IPS-18a (cell line): ENCODE measurements around the gene HNRNPUL1.
A peak's percentile ranks its signal among the peaks of the same experiment; 100 is the strongest.

Experiments used
- H3K27ac ChIP-seq: one replicate; pipeline ENCODE4 v1.5.1; 2013; ENCODE audit warnings: low read length
- H3K27me3 ChIP-seq: one replicate; pipeline ENCODE4 v1.6.1; 2013; ENCODE audit warnings: mild to moderate bottlenecking, low read length; ENCODE audit not compliant: control insufficient read depth, insufficient read depth
- H3K36me3 ChIP-seq: one replicate; pipeline ENCODE4 v1.6.1; 2013; ENCODE audit warnings: low read depth, low read length; ENCODE audit not compliant: control insufficient read depth
- H3K4me1 ChIP-seq: one replicate; pipeline ENCODE4 v1.6.1; 2013; ENCODE audit warnings: low read depth, low read length; ENCODE audit not compliant: control insufficient read depth
- H3K4me3 ChIP-seq: one replicate; pipeline ENCODE4 v1.5.1; 2013; ENCODE audit warnings: low read length
- H3K9ac ChIP-seq: one replicate; pipeline ENCODE4 v1.6.1; 2013; ENCODE audit warnings: mild to moderate bottlenecking, low read length, moderate library complexity
- H3K9me3 ChIP-seq: one replicate; pipeline ENCODE4 v1.6.1; 2013; ENCODE audit warnings: low read depth, low read length; ENCODE audit not compliant: control insufficient read depth

Gene HNRNPUL1

GRCh38 chr19:41263850-41264580 is at the start of gene HNRNPUL1:
Gene HNRNPUL1, plus strand, starts transcription at chr19:41264372. Its CDS starts 132 bp downstream, at chr19:41264504.
- peak within 1 kb of the TSS; percentile 92 for H3K27ac ChIP-seq
- H3K9ac ChIP-seq: peak within 1 kb of the TSS; percentile 98
- H3K4me1 ChIP-seq: peaks cover 5% of the 10 kb centered on the region
- no peaks in the 10 kb centered on the region for H3K9me3 ChIP-seq
- peak within 1 kb of the TSS; percentile 92 for H3K4me3 ChIP-seq
- H3K27me3 ChIP-seq: no peaks in the 10 kb centered on the region
- H3K36me3 ChIP-seq: peaks cover 20% of the 10 kb centered on the region

- Histone ChIP-seq H3K27ac (no peak overlapping the region), H3K27me3 (no peaks in the 10 kb centered on the region), H3K4me3 (no peak overlapping the region), H3K9ac (no peak overlapping the region), H3K36me3 (peaks cover 6% of the 10 kb centered on the region), H3K4me1 (no peaks in the 10 kb centered on the region), H3K9me3 (no peaks in the 10 kb centered on the region)
These were observed 46.4 kb upstream of the HNRNPUL1 start for GRCh38 chr19:41217741-41218140.

- H3K27me3 ChIP-seq: no peaks in the 10 kb centered on the region
- peak overlapping the region; percentile 73 for H3K4me3 ChIP-seq
- peaks cover 6% of the 10 kb centered on the region for H3K36me3 ChIP-seq
- no peak overlapping the region for H3K9ac ChIP-seq
- H3K9me3 ChIP-seq: no peaks in the 10 kb centered on the region
- H3K4me1 ChIP-seq: peaks cover 3% of the 10 kb centered on the region
- no peak overlapping the region for H3K27ac ChIP-seq
These were observed 45.9 kb upstream of the HNRNPUL1 start for GRCh38 chr19:41218249-41218614.

DNA sequence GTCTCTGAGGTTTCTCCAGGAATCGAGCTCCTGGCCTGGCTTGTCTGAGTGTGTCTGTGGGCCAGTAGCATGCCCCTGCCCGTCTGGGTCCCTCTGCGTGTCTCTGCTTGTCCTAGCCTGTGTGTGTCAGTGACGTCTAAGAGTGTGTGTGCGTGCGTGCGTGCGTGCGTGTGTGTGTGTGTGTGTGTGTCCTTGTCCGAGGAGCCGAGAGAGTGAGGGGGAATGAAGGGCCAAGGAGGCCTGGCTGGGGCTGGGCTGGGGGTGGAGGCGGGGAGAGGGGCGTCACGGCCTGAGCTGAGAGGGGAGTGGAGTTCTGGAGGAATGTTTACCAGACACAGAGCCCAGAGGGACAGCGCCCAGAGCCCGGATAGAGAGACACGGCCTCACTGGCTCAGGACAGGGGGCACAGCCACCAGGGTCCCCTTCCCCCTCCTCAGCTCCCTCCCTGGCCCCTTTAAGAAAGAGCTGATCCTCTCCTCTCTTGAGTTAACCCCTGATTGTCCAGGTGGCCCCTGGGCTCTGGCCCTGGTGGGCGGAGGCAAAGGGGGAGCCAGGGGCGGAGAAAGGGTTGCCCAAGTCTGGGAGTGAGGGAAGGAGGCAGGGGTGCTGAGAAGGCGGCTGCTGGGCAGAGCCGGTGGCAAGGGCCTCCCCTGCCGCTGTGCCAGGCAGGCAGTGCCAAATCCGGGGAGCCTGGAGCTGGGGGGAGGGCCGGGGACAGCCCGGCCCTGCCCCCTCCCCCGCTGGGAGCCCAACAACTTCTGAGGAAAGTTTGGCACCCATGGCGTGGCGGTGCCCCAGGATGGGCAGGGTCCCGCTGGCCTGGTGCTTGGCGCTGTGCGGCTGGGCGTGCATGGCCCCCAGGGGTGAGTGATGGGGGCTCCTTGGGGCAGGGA is 45.3 kb upstream of the HNRNPUL1 start, which contains the start of gene AXL:
AXL (plus strand) TSS at position 609 of the 893 bp plus-strand sequence; CDS start at position 779, 170 bp downstream.
- Histone ChIP-seq H3K4me1 (peaks cover 10% of the 10 kb centered on the region), H3K9ac (peak within 1 kb of the TSS; percentile 6), H3K27me3 (no peaks in the 10 kb centered on the region), H3K4me3 (peak within 1 kb of the TSS; percentile 73), H3K9me3 (no peaks in the 10 kb centered on the region), H3K27ac (no peak within 1 kb of the TSS), H3K36me3 (peaks cover 6% of the 10 kb centered on the region)

DNA sequence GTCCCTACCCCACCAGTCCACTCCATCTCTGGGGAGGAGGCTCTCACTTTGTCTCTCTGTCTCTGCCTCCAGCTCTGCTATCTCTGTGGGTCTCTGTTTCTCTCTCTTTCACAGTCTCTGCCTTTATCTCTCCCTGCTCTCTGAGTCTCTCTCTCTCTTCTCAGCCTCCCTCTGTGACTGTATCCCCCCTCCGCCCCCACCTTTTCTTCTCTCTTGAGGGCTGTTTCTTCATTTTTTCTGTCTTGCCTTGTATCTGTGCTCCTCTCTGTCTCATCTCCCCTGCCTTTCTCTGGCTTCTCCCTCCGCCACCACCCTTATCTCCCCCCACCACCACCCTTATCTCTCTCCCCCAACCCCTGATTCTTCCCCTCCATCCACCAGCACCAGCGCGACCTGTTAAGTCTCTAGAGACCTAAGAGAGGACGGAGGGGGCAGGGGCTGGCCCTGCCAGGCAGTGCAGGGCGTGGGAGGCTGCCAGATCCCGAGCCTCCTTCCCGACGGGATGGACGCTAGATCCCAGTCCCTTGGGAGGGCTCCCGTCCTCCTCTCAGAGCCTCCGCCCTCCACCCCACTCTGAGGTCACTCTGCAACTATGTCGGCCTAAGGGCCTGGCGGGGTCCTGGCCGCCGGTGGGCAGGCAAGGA is 44.1 kb upstream of the HNRNPUL1 start:
- Histone ChIP-seq H3K4me1 (peaks cover 11% of the 10 kb centered on the region), H3K9ac (no peak overlapping the region), H3K4me3 (peak overlapping the region; percentile 73), H3K36me3 (peaks cover 6% of the 10 kb centered on the region), H3K27me3 (no peaks in the 10 kb centered on the region), H3K9me3 (no peaks in the 10 kb centered on the region), H3K27ac (no peak overlapping the region)

DNA sequence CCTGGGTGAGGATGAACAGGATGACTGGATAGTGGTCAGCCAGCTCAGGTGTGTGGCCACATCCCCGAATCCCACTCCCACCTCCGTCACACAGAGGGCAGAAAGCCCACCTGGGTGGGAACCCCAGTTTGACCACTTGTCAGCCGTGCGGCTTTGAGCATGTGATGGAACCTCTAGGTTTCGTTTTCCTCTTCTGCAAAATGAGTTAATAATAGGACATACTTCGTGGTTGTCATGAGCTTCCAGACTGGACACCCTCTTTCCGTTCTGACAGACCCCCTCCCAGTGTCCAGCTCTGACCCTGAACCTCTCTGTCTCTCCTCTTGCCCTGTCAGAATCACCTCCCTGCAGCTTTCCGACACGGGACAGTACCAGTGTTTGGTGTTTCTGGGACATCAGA is 43.4 kb upstream of the HNRNPUL1 start:
- Histone ChIP-seq H3K4me3 (peak overlapping the region; percentile 73), H3K27me3 (no peaks in the 10 kb centered on the region), H3K36me3 (peaks cover 6% of the 10 kb centered on the region), H3K9ac (no peak overlapping the region), H3K9me3 (no peaks in the 10 kb centered on the region), H3K27ac (no peak overlapping the region), H3K4me1 (peaks cover 18% of the 10 kb centered on the region)

- Histone ChIP-seq H3K9ac (no peak overlapping the region), H3K9me3 (no peaks in the 10 kb centered on the region), H3K4me3 (no peak overlapping the region), H3K27ac (no peak overlapping the region), H3K4me1 (peaks cover 21% of the 10 kb centered on the region), H3K36me3 (peaks cover 6% of the 10 kb centered on the region), H3K27me3 (no peaks in the 10 kb centered on the region)
These were observed 42.5 kb upstream of the HNRNPUL1 start for GRCh38 chr19:41221514-41222205.

- peaks cover 22% of the 10 kb centered on the region for H3K4me1 ChIP-seq
- peaks cover 6% of the 10 kb centered on the region for H3K36me3 ChIP-seq
- H3K4me3 ChIP-seq: no peak overlapping the region
These were observed 41.9 kb upstream of the HNRNPUL1 start for GRCh38 chr19:41222240-41222639.

GRCh38 chr19:41223431-41224234 is 40.5 kb upstream of the HNRNPUL1 start:
- Histone ChIP-seq H3K36me3 (peaks cover 6% of the 10 kb centered on the region), H3K9ac (no peak overlapping the region), H3K27ac (peak overlapping the region; percentile 15), H3K4me3 (no peak overlapping the region), H3K9me3 (no peaks in the 10 kb centered on the region), H3K27me3 (no peaks in the 10 kb centered on the region), H3K4me1 (peaks cover 22% of the 10 kb centered on the region)

More at GRCh38 chr19:41222240-41222639, 41.9 kb upstream of the HNRNPUL1 start:
- Histone ChIP-seq H3K27me3 (no peaks in the 10 kb centered on the region), H3K27ac (no peak overlapping the region), H3K9ac (no peak overlapping the region), H3K9me3 (no peaks in the 10 kb centered on the region)

GRCh38 chr19:41224632-41225031 is 39.5 kb upstream of the HNRNPUL1 start:
- Histone ChIP-seq H3K27ac (no peak overlapping the region), H3K27me3 (no peaks in the 10 kb centered on the region), H3K4me3 (no peak overlapping the region), H3K9ac (no peak overlapping the region), H3K36me3 (peaks cover 6% of the 10 kb centered on the region), H3K9me3 (no peaks in the 10 kb centered on the region), H3K4me1 (peaks cover 22% of the 10 kb centered on the region)
